ENCODE measurements around the gene GABRG1.

GABRG1 gene

GRCh38 chr4:46123913-46124755 is at the start of gene GABRG1:
TSS of gene GABRG1 (minus strand) at chr4:46124054. CDS start at chr4:46123913, 141 bp downstream.
- no peak for DNase-seq (ENCODE audit: low read depth in 2 of 2)

GRCh38 chr4:46146993-46147392 is 23.1 kb upstream of the GABRG1 start:
- DNase-seq (ENCODE audit: low read depth in 2 of 2) = no peak

- DNase-seq (ENCODE audit: low read depth in 2 of 2) = no peak
These were observed 7.7 kb upstream of the GABRG1 start for GRCh38 chr4:46131498-46132057.

GRCh38 chr4:46124773-46125413 is 1.0 kb upstream of the GABRG1 start:
- DNase-seq (ENCODE audit: low read depth in 2 of 2) = no peak

- no peak for DNase-seq (ENCODE audit: low read depth in 2 of 2)
These were observed 42.2 kb downstream of the GABRG1 start for GRCh38 chr4:46081674-46082073.

GRCh38 chr4:46081248-46081647 is 42.6 kb downstream of the GABRG1 start:
- DNase-seq (ENCODE audit: low read depth in 2 of 2) = no peak

- no peak for DNase-seq (ENCODE audit: low read depth in 2 of 2)
These were observed 50.1 kb downstream of the GABRG1 start for GRCh38 chr4:46073778-46074177.

- DNase-seq (ENCODE audit: low read depth in 2 of 2) = no peak
These were observed 72.5 kb downstream of the GABRG1 start for GRCh38 chr4:46051392-46051791.

GRCh38 chr4:46032056-46032455 is 91.8 kb downstream of the GABRG1 start:
- DNase-seq (ENCODE audit: low read depth in 2 of 2) = no peak

- no peak for DNase-seq (ENCODE audit: low read depth in 2 of 2)
These were observed 107.5 kb downstream of the GABRG1 start for GRCh38 chr4:46016306-46016705.

- DNase-seq (ENCODE audit: low read depth in 2 of 2) = no peak
These were observed 131.1 kb downstream of the GABRG1 start for GRCh38 chr4:45992728-45993127.

GRCh38 chr4:45989775-45990174 is 134.1 kb downstream of the GABRG1 start:
- DNase-seq (ENCODE audit: low read depth in 2 of 2) = no peak

GRCh38 chr4:45987858-45988257 is 136.0 kb downstream of the GABRG1 start:
- no peak for DNase-seq (ENCODE audit: low read depth in 2 of 2)
